Fibroblast of the aortic adventitia (primary cell): ENCODE data around the gene LCLAT1. TPM values are rescaled to one million over a fixed set of nuclear protein-coding genes. Genes with fewer than 3 reads are reported as not detected.

ENCODE experiments used
- DNase-seq: peaks from one replicate; pipeline ENCODE4 v3.0.0-alpha.2; 2010; ENCODE audit warnings: low read depth
- H3K4me3 ChIP-seq: 2 replicates; pipeline ENCODE4 v1.5.1; 2011; ENCODE audit warnings: low read depth, mild to moderate bottlenecking, control low read depth, low read length, moderate library complexity
- CTCF ChIP-seq: IDR thresholded peaks from 2 replicates; pipeline ENCODE4 v1.5.1; 2011; ENCODE audit warnings: mild to moderate bottlenecking, low read length, control low read depth, inconsistent platforms; ENCODE audit not compliant: insufficient read depth
- total RNA-seq: library from RNA; depleted of rRNA; stranded (reverse); fragments of >200 nt; gene quantifications from 2 replicates; pipeline ENCODE4 v1.2.3, GENCODE V29; 2012; ENCODE audit warnings: low replicate concordance

Gene LCLAT1
- total RNA-seq, 1 donor = 21.5 TPM

GRCh38 chr2:30484995-30485394 is 37.9 kb downstream of the LCLAT1 start:
- DNase-seq = no peak
- no peak for TF ChIP-seq CTCF
- no peak overlapping the region for H3K4me3 ChIP-seq

DNA sequence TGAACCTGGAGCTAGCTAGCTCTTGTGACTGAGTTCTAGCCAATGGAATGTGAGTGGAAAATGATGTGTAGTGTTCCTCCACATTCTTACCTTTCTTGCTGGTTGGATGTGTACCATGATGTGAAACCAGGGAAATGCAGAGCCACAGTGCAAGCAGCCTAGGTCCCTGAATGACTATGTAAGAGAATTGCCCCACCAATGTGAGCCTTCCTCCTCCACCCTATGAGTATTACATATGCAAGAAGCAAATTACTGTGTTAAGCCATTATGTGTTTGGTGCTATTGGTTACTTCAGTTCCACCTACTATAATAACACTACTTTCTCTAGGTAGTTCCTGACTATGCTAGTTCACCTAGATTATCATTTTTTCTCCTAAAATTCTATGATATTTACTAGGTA is 39.6 kb downstream of the LCLAT1 start:
- DNase-seq = no peak
- no peak overlapping the region for H3K4me3 ChIP-seq
- TF ChIP-seq CTCF = no peak

GRCh38 chr2:30487603-30488002 is 40.6 kb downstream of the LCLAT1 start:
- H3K4me3 ChIP-seq = no peak overlapping the region
- no peak for TF ChIP-seq CTCF
- DNase-seq = no peak

- no peak overlapping the region for H3K4me3 ChIP-seq
- no peak for DNase-seq
- no peak for TF ChIP-seq CTCF
These were observed 41.1 kb downstream of the LCLAT1 start for GRCh38 chr2:30488012-30488659.

GRCh38 chr2:30491225-30491624 is 44.2 kb downstream of the LCLAT1 start:
- H3K4me3 ChIP-seq = no peak overlapping the region
- no peak for TF ChIP-seq CTCF
- no peak for DNase-seq

GRCh38 chr2:30492185-30492584 is 45.1 kb downstream of the LCLAT1 start:
- DNase-seq = no peak
- TF ChIP-seq CTCF = no peak
- no peak overlapping the region for H3K4me3 ChIP-seq

- H3K4me3 ChIP-seq = no peak overlapping the region
- no peak for DNase-seq
- TF ChIP-seq CTCF = no peak
These were observed 45.6 kb downstream of the LCLAT1 start for GRCh38 chr2:30492619-30493018.
